OCI-LY7 (cell line): ENCODE measurements around the gene OARD1.

Experiments
- CTCF ChIP-seq: fragments of 200-600 bp; sonication (generic); conservative IDR thresholded peaks from 2 replicates; pipeline ENCODE4 v1.5.1; 2014; ENCODE audit warnings: mild to moderate bottlenecking, antibody characterized with exemption, low read length, moderate library complexity, mixed read lengths
- EZH2phosphoT487 ChIP-seq: fragments of 200-600 bp; sonication (generic); IDR thresholded peaks from 2 replicates; pipeline ENCODE4 v1.6.1; 2018; ENCODE audit warnings: low read depth, borderline replicate concordance, mild to moderate bottlenecking, mixed run types, antibody characterized with exemption, low read length, moderate library complexity, mixed read lengths

- TF ChIP-seq CTCF = no peak
- no peak for TF ChIP-seq EZH2phosphoT487
These were observed 29.7 kb downstream of the OARD1 start, which contains the start of gene TSPO2 for GRCh38 chr6:41042226-41043055.
